H1 (cell line): Measurements from ENCODE around the gene TRIM65. TPM values are rescaled to one million over a fixed set of nuclear protein-coding genes. Genes with fewer than 3 reads are reported as not detected.

Experiments used
- CTCF ChIA-PET: fragments of 300-600 bp; sonication (Branson Sonifier 250); formaldehyde crosslinking; loops from one replicate; lab custom pipeline; 2021; ENCODE audit not compliant: partially characterized antibody; lab: Charles Lee
- POLR2A ChIA-PET: fragments of 300-600 bp; sonication (Branson Sonifier 250); formaldehyde crosslinking; loops from one replicate; lab custom pipeline; 2021; ENCODE audit warnings: inconsistent platforms; ENCODE audit not compliant: partially characterized antibody; lab: Charles Lee
- DNase-seq, 2 experiments: peaks; one replicate each; pipeline versions ENCODE4 v3.0.0 to v3.0.0-alpha.2; 2010 to 2022; ENCODE audit warnings: low spot score in 2 of 2, low read depth in 1 of 2, mixed read lengths in 1 of 2
- FAIRE-seq: peaks from 2 replicates; lab custom pipeline; 2011; peaks lifted over from hg19 to GRCh38; lab: Jason Lieb, UNC
- H2AFZ ChIP-seq: 2 replicates; pipeline ENCODE4 v1.8.1; 2012; ENCODE audit warnings: low read length, inconsistent platforms
- H2AK5ac ChIP-seq: 2 replicates; pipeline ENCODE4 v1.6.1; 2013; ENCODE audit warnings: low read depth, low read length
- H2BK120ac ChIP-seq: replicated peaks from 2 replicates; pipeline ENCODE3; 2013; ENCODE audit warnings: low read depth, low read length, inconsistent platforms
- H2BK12ac ChIP-seq: 2 replicates; pipeline ENCODE4 v1.6.1; 2013; ENCODE audit warnings: low read depth, low read length
- H2BK15ac ChIP-seq: 2 replicates; pipeline ENCODE4 v1.6.1; 2013; ENCODE audit warnings: low read length
- H2BK20ac ChIP-seq: 2 replicates; pipeline ENCODE4 v1.6.1; 2013; ENCODE audit warnings: low read length
- H2BK5ac ChIP-seq: 2 replicates; pipeline ENCODE4 v1.6.1; 2013; ENCODE audit warnings: low read depth, low read length
- H3K14ac ChIP-seq: 2 replicates; pipeline ENCODE4 v1.6.1; 2013; ENCODE audit warnings: inconsistent platforms; ENCODE audit not compliant: insufficient read length
- H3K18ac ChIP-seq: 2 replicates; pipeline ENCODE4 v1.6.1; 2013; ENCODE audit warnings: low read length; ENCODE audit errors: extremely low read depth
- H3K23ac ChIP-seq: 2 replicates; pipeline ENCODE4 v1.6.1; 2013; ENCODE audit warnings: inconsistent platforms; ENCODE audit not compliant: insufficient read length
- H3K23me2 ChIP-seq: 2 replicates; pipeline ENCODE4 v1.6.1; 2013; ENCODE audit warnings: low read depth, low read length
- H3K27ac ChIP-seq: 2 replicates; pipeline ENCODE4 v1.6.1; 2011; ENCODE audit warnings: low read depth, low read length, inconsistent platforms
- H3K27me3 ChIP-seq, 4 experiments: replicated peaks in 1 of 4; 1 replicate in 1 of 4; 2 replicates in 3 of 4; pipeline versions ENCODE4 v1.6.1 to v1.8.1; 2011 to 2013; ENCODE audit warnings: low read length in 3 of 4, mild to moderate bottlenecking in 3 of 4, inconsistent platforms in 2 of 4, mixed read lengths in 2 of 4, moderate library complexity in 1 of 4; ENCODE audit not compliant: control insufficient read depth in 3 of 4, insufficient read depth in 3 of 4; ENCODE audit errors: extremely low read depth in 1 of 4
- H3K36me3 ChIP-seq, 4 experiments: 2 replicates each; pipeline versions ENCODE4 v1.6.1 to v1.8.1; 2011 to 2013; ENCODE audit warnings: mild to moderate bottlenecking in 4 of 4, low read length in 3 of 4, moderate library complexity in 2 of 4, control low read depth in 1 of 4, inconsistent platforms in 1 of 4; ENCODE audit not compliant: insufficient read depth in 4 of 4, control insufficient read depth in 2 of 4
- H3K4ac ChIP-seq: replicated peaks from 2 replicates; pipeline ENCODE3; 2013; ENCODE audit warnings: low read length, low read depth, mixed read lengths, inconsistent platforms; ENCODE audit not compliant: insufficient read length
- H3K4me1 ChIP-seq, 4 experiments: replicated peaks in 1 of 4; 1 replicate in 1 of 4; 2 replicates in 3 of 4; pipeline versions ENCODE4 v1.6.1 to v1.8.1; 2011 to 2013; ENCODE audit warnings: low read length in 3 of 4, inconsistent platforms in 2 of 4, mixed read lengths in 1 of 4; ENCODE audit not compliant: insufficient read depth in 4 of 4, control insufficient read depth in 3 of 4
- H3K4me2 ChIP-seq, 2 experiments: 2 replicates each; pipeline versions ENCODE4 v1.6.1 to v1.8.1; 2011 to 2013; ENCODE audit warnings: low read depth in 2 of 2, low read length in 2 of 2, control low read depth in 1 of 2, inconsistent platforms in 1 of 2, mild to moderate bottlenecking in 1 of 2; ENCODE audit not compliant: insufficient read depth in 1 of 2
- H3K4me3 ChIP-seq, 4 experiments: fragments of 200-600, 300-600 bp in 1 of 4; sonication (generic), shearing (Covaris generic), sonication (Bioruptor Twin) in 1 of 4; 2 replicates each; pipeline versions ENCODE4 v1.5.1 to v1.8.1; 2011 to 2016; ENCODE audit warnings: low read length in 4 of 4, low read depth in 3 of 4, control low read depth in 2 of 4, inconsistent platforms in 2 of 4, mild to moderate bottlenecking in 2 of 4, mixed read lengths in 1 of 4, moderate library complexity in 1 of 4; ENCODE audit not compliant: insufficient read depth in 2 of 4; ENCODE audit errors: extremely low read depth in 1 of 4
- H3K56ac ChIP-seq: replicated peaks from 2 replicates; pipeline ENCODE3; 2013; ENCODE audit warnings: low read depth, mild to moderate bottlenecking, mixed read lengths, low read length, inconsistent platforms; ENCODE audit not compliant: insufficient read length
- H3K79me1 ChIP-seq: 2 replicates; pipeline ENCODE4 v1.6.1; 2013; ENCODE audit warnings: low read depth, low read length, control low read depth
- H3K79me2 ChIP-seq, 2 experiments: 2 replicates each; pipeline versions ENCODE4 v1.6.1 to v1.8.1; 2012 to 2013; ENCODE audit warnings: low read length in 2 of 2, mild to moderate bottlenecking in 2 of 2, inconsistent platforms in 1 of 2; ENCODE audit not compliant: insufficient read depth in 2 of 2, control insufficient read depth in 1 of 2
- H3K9ac ChIP-seq, 4 experiments: replicated peaks in 1 of 4; 1 replicate in 1 of 4; 2 replicates in 3 of 4; pipeline versions ENCODE4 v1.6.1 to v1.8.1; 2011 to 2013; ENCODE audit warnings: low read depth in 3 of 4, low read length in 3 of 4, control low read depth in 2 of 4, mild to moderate bottlenecking in 2 of 4, moderate library complexity in 2 of 4, inconsistent platforms in 1 of 4; ENCODE audit errors: extremely low read depth in 1 of 4
- H3K9me3 ChIP-seq, 2 experiments: 2 replicates each; pipeline versions ENCODE4 v1.6.1 to v1.8.1; 2012 to 2013; ENCODE audit warnings: mild to moderate bottlenecking in 2 of 2, moderate library complexity in 2 of 2, control low read depth in 1 of 2, inconsistent platforms in 1 of 2, low read depth in 1 of 2, low read length in 1 of 2, mixed read lengths in 1 of 2; ENCODE audit not compliant: insufficient read depth in 2 of 2
- H4K20me1 ChIP-seq, 2 experiments: replicated peaks in 1 of 2; 2 replicates each; pipeline versions ENCODE3 to v1.8.1; 2011 to 2013; ENCODE audit warnings: inconsistent platforms in 2 of 2, low read length in 2 of 2, mild to moderate bottlenecking in 1 of 2; ENCODE audit not compliant: insufficient read depth in 2 of 2, control insufficient read depth in 1 of 2
- H4K5ac ChIP-seq: 2 replicates; pipeline ENCODE4 v1.6.1; 2013; ENCODE audit warnings: low read length, low read depth, mixed read lengths, inconsistent platforms; ENCODE audit not compliant: insufficient read length
- H4K8ac ChIP-seq: 2 replicates; pipeline ENCODE4 v1.8.0; 2013; ENCODE audit warnings: mild to moderate bottlenecking, moderate library complexity, low read length, inconsistent platforms; ENCODE audit not compliant: insufficient read depth; ENCODE audit errors: extremely low read depth
- H4K91ac ChIP-seq: replicated peaks from 2 replicates; pipeline ENCODE3; 2013; ENCODE audit warnings: low read length, mixed read lengths, inconsistent platforms; ENCODE audit not compliant: insufficient read length
- CBX8 ChIP-seq: fragments of 300-800, 300-1000 bp; sonication (generic); IDR thresholded peaks from 2 replicates; pipeline ENCODE4 v1.7.1; 2016; ENCODE audit warnings: low read depth, low read length, borderline replicate concordance
- CHD1 ChIP-seq: IDR thresholded peaks from 2 replicates; pipeline ENCODE4 v1.6.1; 2012; ENCODE audit warnings: low read depth, low read length, improper control_type of control experiment
- RBBP5 ChIP-seq: IDR thresholded peaks from 2 replicates; pipeline ENCODE4 v1.7.1; 2012; ENCODE audit warnings: low read depth, mild to moderate bottlenecking, inconsistent platforms, low read length, moderate library complexity, borderline replicate concordance
- RNF2 ChIP-seq: fragments of 200-900, 300-1000 bp; sonication (generic); IDR thresholded peaks from 2 replicates; pipeline ENCODE4 v1.7.1; 2016; ENCODE audit warnings: borderline replicate concordance, low read depth, mild to moderate bottlenecking, antibody characterized with exemption, low read length; ENCODE audit not compliant: poor library complexity, severe bottlenecking; ENCODE audit errors: missing control alignments
- SIN3A ChIP-seq, 2 experiments: IDR thresholded peaks in 1 of 2; conservative IDR thresholded peaks in 1 of 2; 2 replicates each; pipeline ENCODE4 v1.6.1; 2011 to 2012; ENCODE audit warnings: low read length in 2 of 2, improper control_type of control experiment in 1 of 2, low read depth in 1 of 2, mild to moderate bottlenecking in 1 of 2
- SP2 ChIP-seq: IDR thresholded peaks from 2 replicates; pipeline ENCODE4 v1.6.1; 2012; ENCODE audit warnings: mild to moderate bottlenecking, low read length, inconsistent platforms
- WGBS, 2 experiments: shearing (Covaris generic) in 1 of 2; methylation state at CpG; one replicate each; pipeline versions ENCODE4 v1.1.6 to v1.1.7; 2013 to 2015; ENCODE audit warnings: low lambda C conversion rate in 2 of 2, mixed read lengths in 2 of 2, inconsistent platforms in 1 of 2, low coverage in 1 of 2, missing lambda C conversion rate in 1 of 2; ENCODE audit not compliant: insufficient replicate concordance in 2 of 2, insufficient coverage in 1 of 2, insufficient read length in 1 of 2; ENCODE audit errors: extremely low coverage in 1 of 2, missing lambda C conversion rate in 1 of 2; 5-methylcytosine and 5-hydroxymethylcytosine counted together
- polyA plus RNA-seq, 7 experiments: library from polyadenylated mRNA; depleted of rRNA in 3 of 7; stranded (reverse) in 5 of 7; unstranded in 2 of 7; fragments of >200 nt in 5 of 7; fragments of 200-250 nt in 2 of 7; gene quantifications; 1 replicate in 5 of 7; 2 replicates in 1 of 7; 4 replicates in 1 of 7; pipeline versions ENCODE4 v1.2.1 to v1.2.3, GENCODE V29; 2011 to 2013; ENCODE audit warnings: missing spikeins in 2 of 7, mixed read lengths in 2 of 7
- total RNA-seq: library from RNA; stranded (reverse); fragmentation: NEBNext Ultra II Directional; extraction: Animal tissue kit (Norgen Biotek cat#: 25700); gene quantifications from 2 replicates; pipeline ENCODE4 v1.2.1, GENCODE V29; 2021
- TF ChIP-seq, protein P1 (sequence below): IDR thresholded peaks from 2 replicates; pipeline ENCODE4 v1.6.1; 2012; ENCODE audit warnings: low read length, inconsistent platforms

The TRIM65 gene
- total and polyA plus RNA-seq, 2 of the 8 experiments (the other 6 are each of a cell fraction or from before 2014, with no cell fraction given) = 21.2 to 48.6 TPM

DNA sequence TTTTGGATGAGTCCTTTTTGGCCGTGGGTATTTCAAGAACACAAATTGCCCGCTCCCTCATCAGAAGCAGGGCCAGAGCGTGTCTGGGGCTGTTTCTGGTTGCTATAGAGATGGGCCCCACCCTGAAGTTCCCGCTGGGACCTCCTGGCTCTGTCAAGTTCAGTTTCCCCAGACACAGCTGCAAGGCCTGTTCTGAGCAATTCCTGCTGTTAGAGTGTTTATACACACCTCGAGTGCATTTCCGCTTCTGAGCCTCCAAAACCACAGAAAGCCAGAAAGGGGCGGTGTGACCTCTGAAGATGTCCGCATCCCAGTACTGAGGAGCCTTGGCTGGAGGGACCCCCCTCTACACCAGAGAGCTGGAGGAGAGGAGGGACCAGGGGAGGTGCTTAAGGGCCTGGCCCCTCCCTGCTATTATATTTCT is 32.3 kb downstream of the TRIM65 start:
- Histone ChIP-seq H3K4ac (no peak overlapping the region), H4K8ac (no peak overlapping the region), H2BK15ac (no peak overlapping the region), H3K36me3 (no peaks in the 10 kb centered on the region), H4K20me1 (no peaks in the 10 kb centered on the region), H3K14ac (no peak overlapping the region), H3K9ac (no peak overlapping the region), H4K5ac (no peak overlapping the region), H3K79me2 (no peaks in the 10 kb centered on the region), H2BK20ac (no peak overlapping the region), H3K4me1 (peaks cover 0 to 3% (median 1%) of the 10 kb centered on the region in 4 experiments; a peak in 5 of 7 replicates), H3K18ac (no peak overlapping the region), H3K79me1 (no peaks in the 10 kb centered on the region), H2AK5ac (no peak overlapping the region), H3K9me3 (no peaks in the 10 kb centered on the region), H3K27ac (no peak overlapping the region), H3K4me3 (no peak overlapping the region), H3K56ac (no peak overlapping the region), H3K23me2 (no peaks in the 10 kb centered on the region), H3K23ac (no peak overlapping the region), H3K27me3 (no peaks in the 10 kb centered on the region), H4K91ac (no peak overlapping the region), H2AFZ (0 out of 2 replicates have a peak overlapping the region, but pooled peaks have one; percentile 25), H3K4me2 (0 out of 4 replicates have a peak overlapping the region, but pooled peaks of 1 of the 2 experiments have one; percentile 11), H2BK120ac (no peak overlapping the region), H2BK5ac (no peak overlapping the region), H2BK12ac (no peak overlapping the region)
- CTCF ChIA-PET = interaction anchor here (0.6 to 27.2 kb wide), 9 partner anchors 8 to 1973 kb away, joined by 3 to 563 read pairs (median 4); partner anchors contain the start of gene TRIM47
- TF ChIP-seq RBBP5 (no peak), SIN3A (conservative IDR thresholded peaks at IDR 0.05 in 1 of 2, IDR thresholded peaks at IDR 0.05 in 1 of 2; ENCODE audit: low read depth in 1 of 2, low read length in 2 of 2) (no peak), CHD1 (no peak), SP2 (no peak), CBX8 (no peak), RNF2 (no peak)
- TF ChIP-seq, protein P1, sequence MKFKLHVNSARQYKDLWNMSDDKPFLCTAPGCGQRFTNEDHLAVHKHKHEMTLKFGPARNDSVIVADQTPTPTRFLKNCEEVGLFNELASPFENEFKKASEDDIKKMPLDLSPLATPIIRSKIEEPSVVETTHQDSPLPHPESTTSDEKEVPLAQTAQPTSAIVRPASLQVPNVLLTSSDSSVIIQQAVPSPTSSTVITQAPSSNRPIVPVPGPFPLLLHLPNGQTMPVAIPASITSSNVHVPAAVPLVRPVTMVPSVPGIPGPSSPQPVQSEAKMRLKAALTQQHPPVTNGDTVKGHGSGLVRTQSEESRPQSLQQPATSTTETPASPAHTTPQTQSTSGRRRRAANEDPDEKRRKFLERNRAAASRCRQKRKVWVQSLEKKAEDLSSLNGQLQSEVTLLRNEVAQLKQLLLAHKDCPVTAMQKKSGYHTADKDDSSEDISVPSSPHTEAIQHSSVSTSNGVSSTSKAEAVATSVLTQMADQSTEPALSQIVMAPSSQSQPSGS = no peak
- DNase-seq (no peak), FAIRE-seq (no peak)
- WGBS, 2 experiments = 74% methylated on average over 8 of the region's 8 CpGs; no CpG with 5 or more reads in 1 of the 2 experiments
- POLR2A ChIA-PET = interaction anchor here (0.6 to 1.1 kb wide), 2 partner anchors 10 to 38 kb away, joined by 3 to 5 read pairs; partner anchors contain the start of gene WBP2
